PC-3 (cell line): ENCODE results near the gene LGALS9.
"Not testable (repeated sequence)": the region's sequence is repeated elsewhere in the genome, so short reads cannot be mapped to it uniquely, and the experiment has no call there.

Source experiments
- CTCF ChIP-seq: fragments of 300-600 bp; sonication (generic); conservative IDR thresholded peaks from 2 replicates; pipeline ENCODE4 v1.5.1; 2017; ENCODE audit warnings: antibody characterized with exemption, low read depth, mild to moderate bottlenecking, low read length
- EZH2 ChIP-seq: fragments of 300-600 bp; sonication (generic); IDR thresholded peaks from one replicate; pipeline ENCODE4 v1.6.1; 2017; ENCODE audit warnings: antibody characterized with exemption, mild to moderate bottlenecking, low read length; ENCODE audit not compliant: unreplicated experiment
- EZH2phosphoT487 ChIP-seq: fragments of 300-600 bp; sonication (generic); IDR thresholded peaks from 2 replicates; pipeline ENCODE4 v1.6.1; 2018; ENCODE audit warnings: mild to moderate bottlenecking, antibody characterized with exemption, low read length, borderline replicate concordance

- not testable (repeated sequence) for TF ChIP-seq CTCF, EZH2, EZH2phosphoT487
Observed at GRCh38 chr17:27686322-27686721, 55.3 kb downstream of the LGALS9 start.
